ENCODE data around the gene ADGRD1. TPM values are rescaled to one million over a fixed set of nuclear protein-coding genes. Genes with fewer than 3 reads are reported as not detected.

The ADGRD1 gene
- total RNA-seq, 2 donors from 2014 or later = not detected

GRCh38 chr12:130948751-130949150 lies 5.0 kb upstream of the ADGRD1 start:
- no peak for ATAC-seq
- peaks cover 38 to 42% of the 10 kb centered on the region in 2 donors for H3K27me3 Mint-ChIP-seq

DNA sequence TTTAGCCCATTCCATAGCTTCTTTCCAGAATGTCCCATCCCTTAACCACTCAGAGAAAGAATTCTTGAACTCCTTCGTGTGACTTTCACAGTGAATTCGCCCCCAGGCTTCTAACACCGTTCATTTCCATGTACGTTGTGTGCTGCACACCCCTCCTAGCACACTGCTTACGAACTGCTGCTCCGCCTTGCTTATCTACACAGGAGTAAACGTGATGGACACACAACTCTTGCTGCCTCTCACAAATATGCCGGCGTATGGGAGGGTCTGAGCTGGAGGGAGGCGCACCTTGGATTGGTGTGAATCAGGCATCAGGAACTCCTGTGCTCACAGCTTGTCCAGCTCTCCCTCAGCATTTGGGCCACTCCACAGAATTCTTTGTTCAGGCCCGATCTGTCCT lies 3.9 kb upstream of the ADGRD1 start:
- ATAC-seq (no peak), DNase-seq (ENCODE audit: low spot score) (no peak)
- H3K9me3 Mint-ChIP-seq = peaks cover 9% of the 10 kb centered on the region
- H3K27ac Mint-ChIP-seq = no peak overlapping the region
- H3K36me3 Mint-ChIP-seq = peaks cover 8% of the 10 kb centered on the region
- peaks cover 35 to 41% of the 10 kb centered on the region in 2 donors for H3K27me3 Mint-ChIP-seq
- H3K4me1 Mint-ChIP-seq (ENCODE audit: low read depth in 2 of 2) = peaks cover 0 to 4% of the 10 kb centered on the region in 2 donors
- H3K4me3 Mint-ChIP-seq = no peak overlapping the region

More at GRCh38 chr12:130948751-130949150, 5.0 kb upstream of the ADGRD1 start:
- peaks cover 9% of the 10 kb centered on the region for H3K9me3 Mint-ChIP-seq
- H3K4me3 Mint-ChIP-seq = no peak overlapping the region
- no peak overlapping the region for H3K27ac Mint-ChIP-seq
- H3K4me1 Mint-ChIP-seq (ENCODE audit: low read depth in 2 of 2) = peaks cover 0 to 3% of the 10 kb centered on the region in 2 donors
- DNase-seq (ENCODE audit: low spot score) = no peak
- H3K36me3 Mint-ChIP-seq = peaks cover 8% of the 10 kb centered on the region

GRCh38 chr12:130951636-130952035 lies 2.1 kb upstream of the ADGRD1 start:
- H3K4me1 Mint-ChIP-seq (ENCODE audit: low read depth in 2 of 2) = peaks cover 0 to 4% of the 10 kb centered on the region in 2 donors
- H3K4me3 Mint-ChIP-seq = no peak overlapping the region
- H3K9me3 Mint-ChIP-seq = no peaks in the 10 kb centered on the region
- no peak overlapping the region for H3K27ac Mint-ChIP-seq
- ATAC-seq (no peak), DNase-seq (ENCODE audit: low spot score) (no peak)
- no peaks in the 10 kb centered on the region for H3K36me3 Mint-ChIP-seq
- H3K27me3 Mint-ChIP-seq = peaks cover 22 to 31% of the 10 kb centered on the region in 2 donors

DNA sequence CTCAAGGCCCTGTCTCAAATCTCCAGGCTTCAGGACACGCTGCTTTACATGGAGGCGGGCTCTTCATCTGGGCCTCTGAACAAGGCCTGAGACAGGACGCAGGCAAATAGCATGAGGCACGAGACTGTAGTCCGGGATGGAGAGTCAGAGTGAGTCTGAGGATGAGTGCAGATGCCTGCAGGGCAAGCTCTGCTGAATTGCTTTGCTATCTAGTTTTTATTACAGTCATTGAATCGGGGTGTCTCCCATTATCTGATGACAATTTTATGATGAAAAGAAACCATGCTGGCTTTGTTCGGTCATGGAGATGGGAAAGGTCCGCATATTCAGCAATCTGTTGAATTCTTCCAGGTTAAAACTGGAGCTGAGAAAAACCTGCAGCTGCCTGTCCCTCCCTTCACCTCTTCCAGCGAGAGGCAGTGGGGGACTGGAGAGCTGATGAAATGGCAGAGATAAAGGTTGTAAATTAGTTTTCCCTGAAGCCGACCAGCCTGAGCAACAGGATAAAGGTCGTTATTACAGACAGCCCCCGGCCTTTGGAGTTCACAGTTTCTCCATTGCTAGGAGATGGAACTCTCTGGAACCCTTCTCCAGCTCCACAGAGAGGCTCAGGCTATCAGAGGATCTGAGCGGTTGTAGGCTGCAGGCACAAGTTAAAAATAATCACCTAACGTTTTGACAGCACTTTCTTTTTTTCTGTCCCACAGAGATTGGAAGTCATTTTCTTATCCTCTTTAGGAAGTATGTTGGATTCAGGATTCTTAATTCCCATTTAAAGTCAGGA lies 1.3 kb upstream of the ADGRD1 start:
- Mint-ChIP-seq H3K27me3 (peaks cover 17 to 27% of the 10 kb centered on the region in 2 donors), H3K36me3 (no peaks in the 10 kb centered on the region), H3K9me3 (no peaks in the 10 kb centered on the region), H3K4me1 (ENCODE audit: low read depth in 2 of 2) (peaks cover 0 to 4% of the 10 kb centered on the region in 2 donors), H3K4me3 (no peak overlapping the region), H3K27ac (no peak overlapping the region)
- ATAC-seq (no peak), DNase-seq (ENCODE audit: low spot score) (no peak)

DNA sequence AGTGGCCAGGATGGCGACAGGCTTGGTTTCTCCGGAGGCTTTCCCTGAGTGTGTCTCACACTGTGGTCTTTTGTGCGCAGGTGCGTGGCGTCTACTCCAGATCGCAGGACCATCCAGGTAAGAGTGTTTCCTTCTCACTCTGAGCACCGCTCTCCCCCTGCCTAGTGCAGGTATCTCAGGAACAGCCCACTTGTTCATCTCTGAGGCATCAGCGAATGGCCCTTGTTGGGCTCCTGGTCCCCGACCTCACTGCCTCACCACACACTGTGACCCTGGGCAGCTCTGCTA lies 781 bp downstream of the ADGRD1 start:
- H3K9me3 Mint-ChIP-seq = no peaks in the 10 kb centered on the region
- peaks cover 17 to 24% of the 10 kb centered on the region in 2 donors for H3K27me3 Mint-ChIP-seq
- DNase-seq (ENCODE audit: low spot score) = no peak
- peaks cover 0 to 4% of the 10 kb centered on the region in 2 donors for H3K4me1 Mint-ChIP-seq (ENCODE audit: low read depth in 2 of 2)
- H3K27ac Mint-ChIP-seq = no peak overlapping the region
- H3K36me3 Mint-ChIP-seq = no peaks in the 10 kb centered on the region
- no peak overlapping the region for H3K4me3 Mint-ChIP-seq
- no peak for ATAC-seq

GRCh38 chr12:130955238-130955816 lies 1.6 kb downstream of the ADGRD1 start:
- no peak overlapping the region for H3K4me3 Mint-ChIP-seq

DNA sequence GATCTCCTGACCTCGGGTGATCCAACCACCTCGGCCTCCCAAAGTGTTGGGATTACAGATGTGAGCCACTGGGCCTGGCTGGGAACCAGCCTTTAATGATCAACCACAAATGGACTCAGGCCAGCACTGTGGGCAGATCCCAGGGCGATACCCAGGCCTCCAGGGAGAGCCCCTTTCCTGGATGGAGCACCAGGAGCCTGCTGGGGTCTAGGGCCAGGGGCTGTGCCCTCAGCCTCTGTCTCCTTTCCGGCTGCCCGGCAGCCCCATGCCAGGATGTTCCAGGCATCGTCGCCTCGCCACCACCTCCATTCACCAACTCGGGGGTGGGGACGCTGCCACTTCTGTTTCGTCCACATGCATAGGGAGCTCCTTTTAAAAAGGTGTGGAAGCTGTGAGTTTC lies 2.3 kb downstream of the ADGRD1 start:
- peaks cover 0 to 4% of the 10 kb centered on the region in 2 donors for H3K4me1 Mint-ChIP-seq (ENCODE audit: low read depth in 2 of 2)
- no peak overlapping the region for H3K4me3 Mint-ChIP-seq
- H3K9me3 Mint-ChIP-seq = no peaks in the 10 kb centered on the region
- no peaks in the 10 kb centered on the region for H3K36me3 Mint-ChIP-seq
- no peak for ATAC-seq
- DNase-seq (ENCODE audit: low spot score) = no peak
- H3K27ac Mint-ChIP-seq = no peak overlapping the region
- peaks cover 21 to 24% of the 10 kb centered on the region in 2 donors for H3K27me3 Mint-ChIP-seq

More at GRCh38 chr12:130955238-130955816, 1.6 kb downstream of the ADGRD1 start:
- ATAC-seq (no peak), DNase-seq (ENCODE audit: low spot score) (no peak)
- no peak overlapping the region for H3K27ac Mint-ChIP-seq
- H3K36me3 Mint-ChIP-seq = no peaks in the 10 kb centered on the region
- H3K4me1 Mint-ChIP-seq (ENCODE audit: low read depth in 2 of 2) = peaks cover 0 to 4% of the 10 kb centered on the region in 2 donors
- no peaks in the 10 kb centered on the region for H3K9me3 Mint-ChIP-seq
- peaks cover 17 to 24% of the 10 kb centered on the region in 2 donors for H3K27me3 Mint-ChIP-seq

DNA sequence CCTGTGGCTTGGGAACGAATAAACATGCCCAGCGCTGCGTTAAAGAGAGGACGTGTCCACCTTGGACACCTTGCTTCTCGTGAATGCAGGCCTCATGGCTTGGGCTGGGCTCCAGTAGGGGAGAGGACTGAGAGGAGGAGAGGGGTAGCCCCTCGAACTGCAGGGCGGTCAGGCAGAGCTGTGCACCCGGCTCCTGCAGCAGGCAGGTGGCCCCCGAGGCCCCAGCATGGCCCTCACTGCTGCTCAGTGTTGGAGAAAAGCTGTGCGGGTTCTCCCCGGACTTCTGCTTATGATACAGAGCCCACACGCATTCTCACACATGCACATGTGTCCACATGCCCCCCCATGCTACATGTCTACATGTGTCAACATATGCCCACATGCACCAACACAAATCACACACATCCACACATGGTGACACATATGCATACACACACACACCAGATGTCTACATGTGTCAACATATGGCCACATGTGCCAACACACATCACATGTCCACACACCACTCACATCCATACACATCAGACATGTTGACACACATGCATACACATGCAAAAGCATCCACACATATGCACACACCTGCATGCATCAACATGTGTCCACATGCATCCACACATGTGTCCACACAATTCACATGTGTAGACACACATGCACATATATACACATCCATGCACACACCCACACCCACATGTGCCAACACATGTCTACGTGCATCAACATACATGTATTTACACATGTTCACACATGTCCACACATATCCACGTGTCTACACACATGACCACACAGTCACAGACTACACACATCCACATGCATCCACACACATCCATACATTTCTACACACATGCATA lies 3.0 kb downstream of the ADGRD1 start:
- no peak overlapping the region for H3K4me3 Mint-ChIP-seq
- H3K9me3 Mint-ChIP-seq = no peaks in the 10 kb centered on the region
- H3K4me1 Mint-ChIP-seq (ENCODE audit: low read depth in 2 of 2) = peaks cover 0 to 4% of the 10 kb centered on the region in 2 donors
- no peak overlapping the region for H3K27ac Mint-ChIP-seq
- DNase-seq (ENCODE audit: low spot score) = no peak
- H3K36me3 Mint-ChIP-seq = no peaks in the 10 kb centered on the region
- peaks cover 23 to 26% of the 10 kb centered on the region in 2 donors for H3K27me3 Mint-ChIP-seq
- no peak for ATAC-seq

GRCh38 chr12:130957304-130957621 lies 3.6 kb downstream of the ADGRD1 start:
- Mint-ChIP-seq H3K9me3 (no peaks in the 10 kb centered on the region), H3K27me3 (peaks cover 21 to 26% of the 10 kb centered on the region in 2 donors), H3K4me1 (ENCODE audit: low read depth in 2 of 2) (peaks cover 0 to 4% of the 10 kb centered on the region in 2 donors), H3K4me3 (no peak overlapping the region), H3K36me3 (no peaks in the 10 kb centered on the region), H3K27ac (no peak overlapping the region)
- ATAC-seq (no peak), DNase-seq (ENCODE audit: low spot score) (no peak)

DNA sequence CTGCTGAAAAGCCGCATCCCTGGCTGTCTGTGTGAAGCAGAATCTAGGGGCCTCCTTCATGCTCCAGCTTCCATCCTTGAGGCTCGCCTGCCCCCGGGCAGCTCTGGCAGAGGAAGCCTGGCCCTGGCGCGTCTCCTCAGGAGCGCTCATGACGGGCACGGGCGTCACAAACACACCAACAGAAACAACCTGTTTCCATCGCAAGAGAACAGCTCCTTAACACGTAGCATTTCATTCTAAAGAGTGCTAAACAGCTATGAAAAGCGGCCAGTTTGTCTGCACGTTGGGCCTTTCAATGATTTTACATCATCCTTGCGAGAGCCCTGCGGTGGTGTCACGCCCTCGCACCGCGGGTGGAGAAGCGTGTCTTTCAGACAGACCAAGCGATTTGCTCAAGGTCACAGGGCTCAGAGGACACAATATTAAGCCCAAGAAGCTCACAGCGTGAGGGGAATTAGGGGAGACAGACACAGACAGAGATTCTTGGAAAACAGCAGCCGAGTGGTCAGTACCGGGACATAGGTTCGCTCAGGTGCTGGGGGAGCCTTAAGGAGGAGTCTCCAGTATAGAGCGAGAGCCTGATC lies 4.9 kb downstream of the ADGRD1 start:
- peaks cover 10 to 18% of the 10 kb centered on the region in 2 donors for H3K27me3 Mint-ChIP-seq
- H3K4me3 Mint-ChIP-seq = no peak overlapping the region
- H3K9me3 Mint-ChIP-seq = no peaks in the 10 kb centered on the region
- ATAC-seq (no peak), DNase-seq (ENCODE audit: low spot score) (no peak)
- peaks cover 0 to 2% of the 10 kb centered on the region in 2 donors for H3K4me1 Mint-ChIP-seq (ENCODE audit: low read depth in 2 of 2)
- no peaks in the 10 kb centered on the region for H3K36me3 Mint-ChIP-seq
- no peak overlapping the region for H3K27ac Mint-ChIP-seq

GRCh38 chr12:130959632-130960031 lies 5.9 kb downstream of the ADGRD1 start:
- Mint-ChIP-seq H3K36me3 (no peaks in the 10 kb centered on the region), H3K27ac (no peak overlapping the region), H3K4me1 (ENCODE audit: low read depth in 2 of 2) (no peaks in the 10 kb centered on the region), H3K4me3 (no peak overlapping the region), H3K9me3 (no peaks in the 10 kb centered on the region), H3K27me3 (peaks cover 8 to 17% of the 10 kb centered on the region in 2 donors)
- DNase-seq (ENCODE audit: low spot score) = no peak
- no peak for ATAC-seq

DNA sequence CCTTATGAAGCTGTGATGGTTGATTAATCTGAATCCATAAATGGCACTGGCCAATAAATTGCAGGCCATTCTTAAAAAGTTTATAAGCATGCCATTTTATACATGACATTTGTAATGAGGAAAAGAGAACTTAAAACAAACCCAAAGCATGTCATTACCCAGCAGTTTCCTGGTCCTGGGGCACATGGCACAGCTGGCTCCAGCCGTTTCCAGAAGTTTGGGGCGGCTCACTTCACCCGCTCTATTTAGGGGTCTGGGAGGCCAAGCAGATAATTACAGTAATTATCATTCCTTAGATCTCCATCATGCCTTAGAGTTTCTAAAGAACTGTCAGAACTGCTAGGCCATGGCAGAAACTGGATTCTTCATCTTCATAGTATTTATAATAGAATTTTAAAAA lies 6.4 kb downstream of the ADGRD1 start:
- H3K27me3 Mint-ChIP-seq = peaks cover 6 to 22% of the 10 kb centered on the region in 2 donors
- no peaks in the 10 kb centered on the region for H3K9me3 Mint-ChIP-seq
- no peak for ATAC-seq
- no peak overlapping the region for H3K27ac Mint-ChIP-seq
- H3K36me3 Mint-ChIP-seq = no peaks in the 10 kb centered on the region
- H3K4me1 Mint-ChIP-seq (ENCODE audit: low read depth in 2 of 2) = no peaks in the 10 kb centered on the region
- no peak overlapping the region for H3K4me3 Mint-ChIP-seq
- DNase-seq (ENCODE audit: low spot score) = no peak

GRCh38 chr12:130960787-130961186 lies 7.1 kb downstream of the ADGRD1 start:
- H3K27ac Mint-ChIP-seq = no peak overlapping the region
- no peaks in the 10 kb centered on the region for H3K9me3 Mint-ChIP-seq
- no peaks in the 10 kb centered on the region for H3K36me3 Mint-ChIP-seq
- ATAC-seq (no peak), DNase-seq (ENCODE audit: low spot score) (no peak)
- H3K4me1 Mint-ChIP-seq (ENCODE audit: low read depth in 2 of 2) = no peaks in the 10 kb centered on the region
- no peak overlapping the region for H3K4me3 Mint-ChIP-seq
- peaks cover 10 to 22% of the 10 kb centered on the region in 2 donors for H3K27me3 Mint-ChIP-seq
